Glutamatergic neuron (in vitro differentiated cells): Measurements from ENCODE around the gene SPAG17. TPM values are rescaled to one million over a fixed set of nuclear protein-coding genes. Genes with fewer than 3 reads are reported as not detected.

Source experiments
- DNase-seq: peaks from one replicate; pipeline ENCODE4 v3.0.0; 2022
- H3K27ac Mint-ChIP-seq: one replicate; pipeline ENCODE4 v1.8.0; 2020; ENCODE audit warnings: mild to moderate bottlenecking, mixed read lengths, inconsistent platforms; ENCODE audit not compliant: unreplicated experiment
- H3K27me3 Mint-ChIP-seq: one replicate; pipeline ENCODE4 v1.8.0; 2020; ENCODE audit warnings: mild to moderate bottlenecking, moderate library complexity, mixed read lengths, inconsistent platforms; ENCODE audit not compliant: unreplicated experiment
- H3K36me3 Mint-ChIP-seq: one replicate; pipeline ENCODE4 v1.8.0; 2020; ENCODE audit warnings: mild to moderate bottlenecking, mixed read lengths, inconsistent platforms; ENCODE audit not compliant: unreplicated experiment
- H3K4me1 Mint-ChIP-seq: one replicate; pipeline ENCODE4 v1.8.0; 2020; ENCODE audit warnings: mild to moderate bottlenecking, low read depth, mixed read lengths, inconsistent platforms; ENCODE audit not compliant: unreplicated experiment
- H3K4me3 Mint-ChIP-seq: one replicate; pipeline ENCODE4 v1.8.0; 2020; ENCODE audit warnings: mild to moderate bottlenecking, mixed read lengths, inconsistent platforms; ENCODE audit not compliant: unreplicated experiment
- H3K9me3 Mint-ChIP-seq: one replicate; pipeline ENCODE4 v1.8.0; 2020; ENCODE audit warnings: mild to moderate bottlenecking, moderate library complexity, mixed read lengths, inconsistent platforms; ENCODE audit not compliant: unreplicated experiment
- CTCF ChIP-seq: fragments of 200-600 bp; sonication (generic); IDR thresholded peaks from one replicate; pipeline ENCODE4 v1.5.0; 2021; ENCODE audit not compliant: partially characterized antibody, unreplicated experiment
- total RNA-seq: library from RNA; stranded (reverse); fragmentation: NEBNext Ultra II Directional; extraction: Animal tissue kit (Norgen Biotek cat#: 25700); gene quantifications from one replicate; pipeline ENCODE4 v1.2.1, GENCODE V29; 2021; ENCODE audit not compliant: unreplicated experiment

The SPAG17 gene
- total RNA-seq, 1 donor from 2014 or later, result not detected

DNA sequence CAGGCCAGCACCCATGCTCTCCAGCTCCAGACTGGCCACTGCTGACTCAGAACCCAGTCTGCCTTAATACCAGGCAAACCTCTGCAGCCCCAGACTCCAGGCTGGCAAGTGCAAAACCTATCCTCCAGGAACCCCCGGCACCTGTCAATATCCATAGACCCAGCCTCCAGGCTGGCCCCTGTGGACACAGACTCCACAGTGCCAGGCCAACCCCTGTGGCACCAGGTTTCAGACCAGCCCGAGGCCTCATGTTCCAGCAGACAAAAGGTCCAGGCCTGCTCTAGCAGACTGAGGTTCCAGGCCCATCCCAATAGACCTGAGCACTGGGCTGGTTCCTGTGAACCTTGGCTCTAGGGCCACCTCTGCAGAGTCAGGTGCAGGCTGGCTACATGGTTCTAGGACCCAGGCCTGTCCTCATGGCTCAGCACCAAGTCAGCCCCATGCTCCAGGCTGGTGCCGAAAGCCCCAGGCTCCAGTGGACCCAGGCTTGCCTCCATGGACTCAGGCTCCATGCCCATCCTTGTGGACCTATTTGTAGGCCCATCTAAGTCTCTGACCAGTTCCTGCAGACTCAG lies 137.3 kb downstream of the SPAG17 start:
- no peaks in the 10 kb centered on the region for H3K36me3 Mint-ChIP-seq
- H3K4me1 Mint-ChIP-seq, result no peaks in the 10 kb centered on the region
- H3K27me3 Mint-ChIP-seq, result no peaks in the 10 kb centered on the region
- H3K4me3 Mint-ChIP-seq, result no peak overlapping the region
- DNase-seq, result no peak
- peaks cover 3% of the 10 kb centered on the region for H3K9me3 Mint-ChIP-seq
- no peak overlapping the region for H3K27ac Mint-ChIP-seq
- no peak for TF ChIP-seq CTCF

- no peak for TF ChIP-seq CTCF
- no peak for DNase-seq
- no peaks in the 10 kb centered on the region for H3K36me3 Mint-ChIP-seq
- no peak overlapping the region for H3K27ac Mint-ChIP-seq
- H3K4me3 Mint-ChIP-seq, result no peak overlapping the region
- H3K4me1 Mint-ChIP-seq, result no peaks in the 10 kb centered on the region
- H3K9me3 Mint-ChIP-seq, result peaks cover 3% of the 10 kb centered on the region
- no peaks in the 10 kb centered on the region for H3K27me3 Mint-ChIP-seq
Observed at GRCh38 chr1:118047006-118047649, 137.9 kb downstream of the SPAG17 start.

GRCh38 chr1:118043624-118044023 lies 141.4 kb downstream of the SPAG17 start:
- Mint-ChIP-seq H3K9me3 (peaks cover 3% of the 10 kb centered on the region), H3K36me3 (no peaks in the 10 kb centered on the region), H3K4me3 (no peak overlapping the region), H3K27me3 (no peaks in the 10 kb centered on the region), H3K4me1 (no peaks in the 10 kb centered on the region), H3K27ac (no peak overlapping the region)
- no peak for DNase-seq
- TF ChIP-seq CTCF, result no peak

- Mint-ChIP-seq H3K9me3 (peaks cover 3% of the 10 kb centered on the region), H3K27me3 (no peaks in the 10 kb centered on the region), H3K4me1 (no peaks in the 10 kb centered on the region), H3K27ac (no peak overlapping the region), H3K4me3 (no peak overlapping the region), H3K36me3 (no peaks in the 10 kb centered on the region)
- TF ChIP-seq CTCF, result no peak
- DNase-seq, result no peak
Observed at GRCh38 chr1:118042501-118042900, 142.5 kb downstream of the SPAG17 start.

DNA sequence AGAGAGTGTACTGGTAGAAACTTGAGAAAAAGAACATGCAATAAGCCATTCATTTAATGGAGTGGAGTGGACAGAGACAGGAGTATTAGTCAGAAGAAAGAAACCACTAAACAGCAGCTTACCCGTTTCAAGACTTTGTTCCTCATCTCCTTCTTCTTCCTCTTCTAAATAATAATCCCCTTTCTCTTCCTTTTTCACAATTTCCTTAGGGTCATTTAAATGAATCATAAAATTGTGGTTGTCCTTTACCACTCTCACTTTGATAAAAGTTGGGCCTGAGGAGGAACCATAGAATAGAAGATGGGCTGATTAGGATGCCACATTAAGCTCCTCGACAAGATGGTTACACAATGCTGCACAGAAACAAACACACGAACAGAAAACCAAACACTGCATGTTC lies 145.9 kb downstream of the SPAG17 start:
- H3K27ac Mint-ChIP-seq, result no peak overlapping the region
- H3K27me3 Mint-ChIP-seq, result no peaks in the 10 kb centered on the region
- H3K4me3 Mint-ChIP-seq, result no peak overlapping the region
- no peak for TF ChIP-seq CTCF
- no peaks in the 10 kb centered on the region for H3K9me3 Mint-ChIP-seq
- H3K36me3 Mint-ChIP-seq, result no peaks in the 10 kb centered on the region
- H3K4me1 Mint-ChIP-seq, result no peaks in the 10 kb centered on the region
- no peak for DNase-seq
